Activated T-cell treated with anti-CD3 and anti-CD28 coated beads for 4 hours (primary cell): ENCODE results near the gene KRTAP2-3.
"Not testable (repeated sequence)": the region's sequence is repeated elsewhere in the genome, so short reads cannot be mapped to it uniquely, and the experiment has no call there.

ENCODE experiments used
- DNase-seq: peaks from one replicate; pipeline ENCODE4 v3.0.0-alpha.2; 2020

The KRTAP2-3 gene

GRCh38 chr17:41065829-41066624 is 6.1 kb upstream of the KRTAP2-3 start, which contains the start of gene KRTAP2-4:
Gene KRTAP2-4 (minus strand): TSS chr17:41065879. CDS start chr17:41065845, 34 bp downstream.
- no peak for DNase-seq

- not testable (repeated sequence) for DNase-seq
These were observed 5.2 kb upstream of the KRTAP2-3 start for GRCh38 chr17:41065016-41065689.

DNA sequence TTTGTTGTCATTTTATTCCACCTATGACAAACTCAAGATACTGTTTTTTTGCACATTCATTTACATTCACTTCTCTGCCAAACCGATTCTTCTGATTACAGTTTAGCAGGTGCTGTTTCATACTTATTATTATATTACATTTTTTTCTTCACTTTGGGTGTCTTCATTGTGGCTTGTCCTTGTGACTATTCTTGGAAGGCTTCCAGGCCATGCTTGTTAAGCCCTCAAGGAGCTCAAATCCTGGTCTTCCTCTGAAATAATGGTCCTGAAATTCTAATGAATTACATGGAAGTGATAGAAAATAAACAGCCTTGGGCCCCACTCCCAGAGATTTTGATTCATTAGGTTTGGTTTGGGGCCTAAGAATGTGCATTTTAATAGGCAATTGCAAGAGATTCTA is 4.4 kb upstream of the KRTAP2-3 start:
- no peak for DNase-seq

GRCh38 chr17:41063449-41063848 is 3.5 kb upstream of the KRTAP2-3 start:
- no peak for DNase-seq

DNA sequence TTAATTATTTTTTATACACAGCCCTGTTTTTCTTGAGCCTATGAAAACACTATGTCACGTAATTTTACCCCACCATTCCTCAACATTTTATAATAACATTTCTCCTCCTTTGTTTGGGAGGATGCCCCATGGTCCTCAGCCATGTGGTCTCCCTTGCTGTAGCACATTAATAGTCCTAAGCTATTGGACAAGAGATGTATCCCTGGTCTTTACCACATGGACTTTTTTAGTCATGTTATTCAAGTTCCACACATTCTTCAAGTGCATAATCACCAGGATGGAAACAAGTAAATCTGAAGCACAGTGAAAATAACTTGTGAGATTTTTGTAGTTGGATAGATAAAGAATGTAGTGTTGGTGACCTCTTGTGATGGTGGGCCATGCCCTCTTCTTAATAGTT is 2.0 kb upstream of the KRTAP2-3 start:
- DNase-seq, result no peak

DNA sequence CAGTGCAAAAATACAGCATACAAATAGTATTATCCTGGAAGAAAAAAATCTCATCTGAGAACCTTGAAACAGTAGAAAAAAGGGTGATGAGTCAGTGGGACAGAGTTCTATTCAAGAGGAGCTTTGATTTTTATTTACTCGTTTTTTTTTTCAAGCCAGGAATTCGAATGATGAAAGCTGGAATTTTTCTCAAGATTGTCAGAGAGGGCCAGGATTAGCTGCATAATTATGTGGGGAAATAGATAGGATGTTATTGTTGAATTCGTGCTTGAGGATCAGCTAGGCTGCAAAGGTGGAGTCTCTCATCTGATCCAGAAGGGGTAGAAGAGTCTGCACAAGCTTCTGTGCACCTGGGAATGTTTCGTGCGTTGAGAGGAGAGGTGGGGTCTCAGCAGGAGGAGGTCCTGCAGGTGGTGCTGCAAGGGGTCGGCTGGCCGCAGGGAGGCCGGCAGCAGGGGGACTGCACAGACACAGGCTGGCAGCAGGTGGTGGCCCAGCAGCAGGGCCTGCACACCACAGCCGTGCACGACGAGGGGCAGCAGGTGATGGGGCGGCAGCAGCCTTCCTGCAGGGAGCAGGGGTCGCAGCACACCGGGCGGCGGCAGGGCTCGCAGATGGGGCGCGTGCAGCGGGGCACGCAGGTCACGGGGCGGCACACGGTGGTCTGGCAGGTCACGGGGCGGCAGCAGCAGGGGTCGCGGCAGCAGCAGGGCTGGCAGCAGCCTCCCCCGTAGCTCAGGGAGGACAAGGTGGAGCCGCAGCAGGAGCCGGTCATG is 450 bp downstream of the KRTAP2-3 start:
- not testable (repeated sequence) for DNase-seq

GRCh38 chr17:41058741-41059140 is 1.2 kb downstream of the KRTAP2-3 start:
- no peak for DNase-seq

- DNase-seq, result no peak
These were observed 2.4 kb downstream of the KRTAP2-3 start for GRCh38 chr17:41057547-41057946.

- DNase-seq, result not testable (repeated sequence)
These were observed 4.8 kb downstream of the KRTAP2-3 start, which contains the start of gene KRTAP2-2 for GRCh38 chr17:41055130-41055529. Gene KRTAP2-2 (minus strand): TSS chr17:41055230. CDS start chr17:41055211, 19 bp downstream.

DNA sequence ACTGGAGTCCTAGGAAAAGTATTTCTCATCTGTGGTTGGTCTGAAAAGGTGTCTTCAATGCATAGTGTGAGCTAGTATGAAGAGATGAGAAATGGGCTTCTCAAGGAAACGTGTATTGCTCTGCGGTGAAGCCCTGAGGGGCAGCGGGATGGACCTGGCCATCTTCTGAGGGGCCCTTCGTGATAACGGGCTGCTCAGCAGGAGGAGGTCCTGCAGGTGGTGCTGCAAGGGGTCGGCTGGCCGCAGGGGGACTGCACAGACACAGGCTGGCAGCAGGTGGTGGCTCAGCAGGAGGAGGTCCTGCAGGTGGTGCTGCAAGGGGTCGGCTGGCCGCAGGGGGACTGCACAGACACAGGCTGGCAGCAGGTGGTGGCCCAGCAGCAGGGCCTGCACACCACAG is 5.4 kb downstream of the KRTAP2-3 start:
- not testable (repeated sequence) for DNase-seq

GRCh38 chr17:41054025-41054424 is 5.9 kb downstream of the KRTAP2-3 start:
- no peak for DNase-seq

- DNase-seq, result no peak
These were observed 7.3 kb downstream of the KRTAP2-3 start for GRCh38 chr17:41052566-41052965.

GRCh38 chr17:41049110-41049509 is 10.8 kb downstream of the KRTAP2-3 start:
- no peak for DNase-seq

GRCh38 chr17:41048441-41048840 is 11.5 kb downstream of the KRTAP2-3 start:
- no peak for DNase-seq

DNA sequence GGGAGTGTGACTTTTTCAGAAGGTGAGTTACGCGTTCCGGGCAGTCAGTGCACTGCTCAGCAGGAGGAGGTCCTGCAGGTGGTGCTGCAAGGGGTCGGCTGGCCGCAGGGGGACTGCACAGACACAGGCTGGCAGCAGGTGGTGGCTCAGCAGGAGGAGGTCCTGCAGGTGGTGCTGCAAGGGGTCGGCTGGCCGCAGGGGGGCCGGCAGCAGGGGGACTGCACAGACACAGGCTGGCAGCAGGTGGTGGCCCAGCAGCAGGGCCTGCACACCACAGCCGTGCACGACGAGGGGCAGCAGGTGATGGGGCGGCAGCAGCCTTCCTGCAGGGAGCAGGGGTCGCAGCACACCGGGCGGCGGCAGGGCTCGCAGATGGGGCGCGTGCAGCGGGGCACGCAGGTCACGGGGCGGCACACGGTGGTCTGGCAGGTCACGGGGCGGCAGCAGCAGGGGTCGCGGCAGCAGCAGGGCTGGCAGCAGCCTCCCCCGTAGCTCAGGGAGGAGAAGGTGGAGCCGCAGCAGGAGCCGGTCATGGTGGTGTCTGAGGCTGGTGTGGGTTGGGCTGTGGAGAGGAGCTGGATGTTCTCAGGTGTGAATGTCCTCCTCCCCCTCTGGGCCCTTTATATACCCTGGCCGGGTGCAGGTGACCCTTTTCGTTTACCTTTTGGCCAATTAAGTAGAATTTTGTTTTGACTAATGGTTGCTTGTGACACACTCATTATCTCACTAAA is 13.0 kb downstream of the KRTAP2-3 start, which contains the start of gene KRTAP2-1:
Gene KRTAP2-1 (minus strand): TSS at position 582 of the 731 bp plus-strand sequence. CDS start 49 bp downstream, at position 533.
- not testable (repeated sequence) for DNase-seq

GRCh38 chr17:41042953-41043352 is 17.0 kb downstream of the KRTAP2-3 start:
- no peak for DNase-seq

DNA sequence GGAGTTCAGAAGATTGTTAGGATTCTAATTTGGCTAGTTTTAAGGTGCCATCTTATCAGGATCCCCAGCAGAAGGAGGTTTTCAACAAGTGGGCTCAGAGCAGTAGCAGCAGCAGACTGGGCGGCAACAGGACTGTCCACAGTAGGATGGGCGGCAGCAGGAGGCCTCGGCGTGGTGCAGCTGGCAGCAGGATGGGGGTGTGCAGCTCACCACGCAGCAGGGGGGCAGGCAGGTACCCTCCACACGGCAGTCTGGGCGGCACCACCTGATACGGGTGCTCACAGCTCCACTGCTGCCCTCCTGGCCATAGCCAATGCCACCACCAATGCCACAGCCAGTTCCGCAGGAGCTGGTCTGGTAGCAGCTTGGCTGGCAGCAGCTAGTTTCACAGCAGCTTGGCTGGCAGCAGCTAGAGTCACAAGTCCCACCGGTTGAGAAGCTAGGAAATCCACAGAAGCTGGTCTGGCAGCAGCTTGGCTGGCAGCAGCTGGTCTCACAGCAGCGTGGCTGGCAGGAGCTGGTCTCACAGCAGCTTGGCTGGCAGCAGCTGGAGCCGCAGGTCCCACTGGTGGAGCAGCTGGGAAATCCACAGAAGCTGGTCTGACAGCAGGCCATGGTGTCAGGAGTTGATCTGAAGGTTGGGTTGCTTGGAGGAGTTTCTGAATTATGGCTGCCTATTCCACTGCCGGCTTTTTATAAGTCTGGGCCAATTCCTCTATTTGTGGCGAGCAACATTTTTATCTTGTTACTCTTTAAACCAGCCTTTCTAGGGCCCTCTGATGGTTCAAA is 18.9 kb downstream of the KRTAP2-3 start, which contains the start of gene KRTAP1-1:
Gene KRTAP1-1 (minus strand): TSS at position 668 of the 789 bp plus-strand sequence. CDS start 53 bp downstream, at position 615.
- not testable (repeated sequence) for DNase-seq

DNA sequence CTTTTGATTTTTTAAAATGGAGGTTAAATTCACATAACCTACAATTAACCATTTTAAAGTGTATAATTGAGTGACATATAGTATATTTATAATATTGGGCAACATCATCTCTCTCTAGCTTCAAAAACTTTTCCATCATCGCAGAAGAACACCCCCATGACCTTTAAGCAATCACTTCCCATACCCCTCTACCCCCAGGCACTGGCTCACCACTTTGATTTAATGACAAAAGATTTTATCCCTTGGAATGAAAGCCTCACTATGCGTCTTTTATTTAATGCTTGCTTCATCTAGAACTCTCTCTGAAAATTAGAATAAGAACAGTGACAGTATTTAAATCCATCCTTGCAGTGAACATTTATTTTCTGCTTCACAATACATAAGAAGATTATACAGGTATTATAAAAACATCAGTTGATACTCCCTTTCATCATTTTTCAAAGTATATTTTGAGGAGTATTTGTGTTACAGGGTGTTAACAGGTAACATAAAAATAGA is 22.0 kb downstream of the KRTAP2-3 start:
- DNase-seq, result no peak

- not testable (repeated sequence) for DNase-seq
These were observed 25.5 kb downstream of the KRTAP2-3 start, which contains the start of gene KRTAP1-3 for GRCh38 chr17:41034346-41034935. Gene KRTAP1-3 (minus strand): TSS chr17:41034874. CDS start chr17:41034821, 53 bp downstream.

- no peak for DNase-seq
These were observed 30.2 kb downstream of the KRTAP2-3 start, which contains the start of gene KRTAP1-4 for GRCh38 chr17:41029633-41030245. Gene KRTAP1-4 (minus strand): TSS chr17:41030195. CDS start chr17:41030078, 117 bp downstream.
